COLO829 (cell line): ENCODE measurements around the gene BATF.

Experiments
- DNase-seq: peaks from one replicate; pipeline ENCODE4 v3.0.0; 2012; ENCODE audit warnings: low spot score

Gene BATF

GRCh38 chr14:75501080-75501479 lies 21.2 kb upstream of the BATF start:
- no peak for DNase-seq

GRCh38 chr14:75504411-75504810 lies 17.9 kb upstream of the BATF start:
- no peak for DNase-seq

- no peak for DNase-seq
Measured at GRCh38 chr14:75506930-75507329, 15.3 kb upstream of the BATF start.

GRCh38 chr14:75510547-75510946 lies 11.7 kb upstream of the BATF start:
- DNase-seq: no peak

- no peak for DNase-seq
Measured at GRCh38 chr14:75511201-75511600, 11.1 kb upstream of the BATF start.

- DNase-seq: no peak
Measured at GRCh38 chr14:75513911-75514672, 8.2 kb upstream of the BATF start.

- DNase-seq: no peak
Measured at GRCh38 chr14:75514673-75515628, 7.3 kb upstream of the BATF start.

- no peak for DNase-seq
Measured at GRCh38 chr14:75515629-75515996, 6.7 kb upstream of the BATF start.

GRCh38 chr14:75518625-75519024 lies 3.6 kb upstream of the BATF start:
- DNase-seq: no peak

GRCh38 chr14:75519394-75519793 lies 2.9 kb upstream of the BATF start:
- no peak for DNase-seq

GRCh38 chr14:75519826-75520728 lies 2.2 kb upstream of the BATF start:
- no peak for DNase-seq

GRCh38 chr14:75520852-75521251 lies 1.4 kb upstream of the BATF start:
- no peak for DNase-seq

- no peak for DNase-seq
Measured at GRCh38 chr14:75521415-75522199, 662 bp upstream of the BATF start.

- DNase-seq: no peak
Measured at GRCh38 chr14:75522983-75523318, 682 bp downstream of the BATF start.

GRCh38 chr14:75523771-75524171 lies 1.5 kb downstream of the BATF start:
- DNase-seq: no peak

- DNase-seq: no peak
Measured at GRCh38 chr14:75525969-75526368, 3.7 kb downstream of the BATF start.

- DNase-seq: no peak
Measured at GRCh38 chr14:75527449-75528163, 5.3 kb downstream of the BATF start.

GRCh38 chr14:75531256-75531655 lies 9.0 kb downstream of the BATF start:
- DNase-seq: no peak

GRCh38 chr14:75531660-75532317 lies 9.5 kb downstream of the BATF start:
- DNase-seq: no peak
